Fibroblast of lung (primary cell): ENCODE results near the gene PSMC4. TPM values are rescaled to one million over a fixed set of nuclear protein-coding genes. Genes with fewer than 3 reads are reported as not detected.

Source experiments
- DNase-seq, 2 donors: peaks; one replicate each; pipeline versions ENCODE4 v3.0.0 to v3.0.0-alpha.2; 2010; ENCODE audit warnings: low read depth in 2 of 2
- H2AFZ ChIP-seq: 2 replicates; pipeline ENCODE4 v1.5.1; 2012; ENCODE audit warnings: low read length, control low read depth, inconsistent platforms
- H3K27ac ChIP-seq: 2 replicates; pipeline ENCODE4 v1.5.1; 2011; ENCODE audit warnings: low read length, control low read depth; ENCODE audit not compliant: insufficient read depth
- H3K27me3 ChIP-seq: 2 replicates; pipeline ENCODE4 v1.5.1; 2011; ENCODE audit warnings: mild to moderate bottlenecking, low read length; ENCODE audit not compliant: control insufficient read depth, insufficient read depth
- H3K36me3 ChIP-seq: 2 replicates; pipeline ENCODE4 v1.5.1; 2011; ENCODE audit warnings: low read length; ENCODE audit not compliant: control insufficient read depth, insufficient read depth
- H3K4me1 ChIP-seq: 2 replicates; pipeline ENCODE4 v1.5.1; 2011; ENCODE audit warnings: low read length; ENCODE audit not compliant: control insufficient read depth, insufficient read depth; ENCODE audit errors: extremely low read depth
- H3K4me2 ChIP-seq: 2 replicates; pipeline ENCODE4 v1.5.1; 2011; ENCODE audit warnings: low read length, control low read depth; ENCODE audit not compliant: insufficient read depth; ENCODE audit errors: extremely low read depth
- H3K4me3 ChIP-seq, 4 experiments: fragments of 200-600 bp in 1 of 4; sonication (generic) in 1 of 4; replicated peaks in 1 of 4; 2 replicates each; pipeline ENCODE4 v1.5.1; 2011 to 2016; ENCODE audit warnings: low read length in 4 of 4, low read depth in 3 of 4, mild to moderate bottlenecking in 3 of 4, control low read depth in 2 of 4, inconsistent platforms in 1 of 4, mixed read lengths in 1 of 4; ENCODE audit not compliant: insufficient read depth in 1 of 4; ENCODE audit errors: control extremely low read depth in 1 of 4
- H3K79me2 ChIP-seq: 2 replicates; pipeline ENCODE4 v1.5.1; 2012; ENCODE audit warnings: mild to moderate bottlenecking, low read length, inconsistent platforms; ENCODE audit not compliant: control insufficient read depth, insufficient read depth
- H3K9ac ChIP-seq: 2 replicates; pipeline ENCODE4 v1.5.1; 2011; ENCODE audit warnings: mild to moderate bottlenecking, low read length, control low read depth; ENCODE audit not compliant: insufficient read depth
- H3K9me3 ChIP-seq: 2 replicates; pipeline ENCODE4 v1.5.1; 2012; ENCODE audit warnings: low read depth, low read length; ENCODE audit not compliant: control insufficient read depth, insufficient read depth
- H4K20me1 ChIP-seq: 2 replicates; pipeline ENCODE4 v1.5.1; 2011; ENCODE audit warnings: low read length; ENCODE audit not compliant: control insufficient read depth, insufficient read depth; ENCODE audit errors: extremely low read depth
- CTCF ChIP-seq, 2 donors: IDR thresholded peaks in 1 of 2; conservative IDR thresholded peaks in 1 of 2; 1 replicate in 1 of 2; 2 replicates in 1 of 2; pipeline ENCODE4 v1.5.1; 2011 to 2012; ENCODE audit warnings: low read length in 2 of 2, control low read depth in 1 of 2, inconsistent platforms in 1 of 2, low read depth in 1 of 2, mild to moderate bottlenecking in 1 of 2
- EZH2 ChIP-seq: IDR thresholded peaks from 2 replicates; pipeline ENCODE4 v1.5.1; 2012; ENCODE audit warnings: low read length, control low read depth, mild to moderate bottlenecking; ENCODE audit errors: missing control alignments
- polyA minus RNA-seq: library from RNA; depleted of rRNA, polyadenylated mRNA; stranded (reverse); fragments of >200 nt; gene quantifications from 2 replicates; pipeline ENCODE4 v1.2.3, GENCODE V29; 2011; ENCODE audit warnings: low replicate concordance
- polyA plus RNA-seq, 2 donors: library from polyadenylated mRNA; depleted of rRNA in 1 of 2; stranded (reverse) in 1 of 2; unstranded in 1 of 2; fragments of >200 nt; gene quantifications; 2 replicates each; pipeline ENCODE4 v1.2.1, GENCODE V29; 2011 to 2012; ENCODE audit warnings: missing spikeins in 1 of 2
- total RNA-seq: library from RNA; depleted of rRNA; stranded (reverse); fragments of >200 nt; gene quantifications from 2 replicates; pipeline ENCODE4 v1.2.1, GENCODE V29; 2014

The PSMC4 gene
- 65.2 and 75.1 TPM in 2 replicates for total RNA-seq
- 76.0 and 113 TPM in 2 replicates for polyA plus RNA-seq
- polyA plus RNA-seq (2012), result 96.9 and 140 TPM in 2 replicates
- polyA minus RNA-seq, result 113 and 125 TPM in 2 replicates

- Histone ChIP-seq H3K36me3 (peaks cover 13% of the 10 kb centered on the region), H4K20me1 (no peaks in the 10 kb centered on the region), H3K27ac (peak within 1 kb of the TSS; percentile 95), H3K9me3 (no peaks in the 10 kb centered on the region), H3K79me2 (peaks cover 19% of the 10 kb centered on the region), H3K4me2 (peak within 1 kb of the TSS; percentile 93), H3K9ac (peak within 1 kb of the TSS; percentile 87), H3K27me3 (no peaks in the 10 kb centered on the region), H2AFZ (peak within 1 kb of the TSS; percentile 78), H3K4me1 (no peaks in the 10 kb centered on the region), H3K4me3 (peak within 1 kb of the TSS; percentile 89 to 99 (median 93))
- TF ChIP-seq CTCF (conservative IDR thresholded peaks at IDR 0.05 in 1 of 2, IDR thresholded peaks at IDR 0.05 in 1 of 2; ENCODE audit: low read depth in 1 of 2, low read length in 2 of 2) (peak; percentile 56 to 68), EZH2 (no peak)
- DNase-seq, result peak; percentile 99
Measured at GRCh38 chr19:39970675-39971379, at the start of gene PSMC4. Gene PSMC4, plus strand, starts transcription at chr19:39971165. Its CDS starts 38 bp downstream, at chr19:39971203.

- Histone ChIP-seq H3K79me2 (no peaks in the 10 kb centered on the region), H3K27ac (no peak overlapping the region), H3K27me3 (no peaks in the 10 kb centered on the region), H3K4me1 (no peaks in the 10 kb centered on the region), H2AFZ (no peak overlapping the region), H3K9me3 (no peaks in the 10 kb centered on the region), H3K4me3 (no peak overlapping the region), H3K4me2 (no peak overlapping the region), H4K20me1 (no peaks in the 10 kb centered on the region), H3K36me3 (no peaks in the 10 kb centered on the region), H3K9ac (no peak overlapping the region)
- no peak for DNase-seq
- TF ChIP-seq CTCF (conservative IDR thresholded peaks at IDR 0.05 in 1 of 2, IDR thresholded peaks at IDR 0.05 in 1 of 2; ENCODE audit: low read depth in 1 of 2, low read length in 2 of 2) (no peak), EZH2 (no peak)
Measured at GRCh38 chr19:39923862-39924261, 47.1 kb upstream of the PSMC4 start.

GRCh38 chr19:39924389-39924788 is 46.6 kb upstream of the PSMC4 start:
- H3K4me3 ChIP-seq, result no peak overlapping the region
- H3K79me2 ChIP-seq, result no peaks in the 10 kb centered on the region
- H3K9me3 ChIP-seq, result no peaks in the 10 kb centered on the region
- H3K27ac ChIP-seq, result no peak overlapping the region
- no peak overlapping the region for H2AFZ ChIP-seq
- H3K4me2 ChIP-seq, result no peak overlapping the region
- no peaks in the 10 kb centered on the region for H3K27me3 ChIP-seq
- H3K4me1 ChIP-seq, result no peaks in the 10 kb centered on the region
- no peaks in the 10 kb centered on the region for H3K36me3 ChIP-seq
- TF ChIP-seq CTCF (conservative IDR thresholded peaks at IDR 0.05 in 1 of 2, IDR thresholded peaks at IDR 0.05 in 1 of 2; ENCODE audit: low read depth in 1 of 2, low read length in 2 of 2), result no peak
- no peak for TF ChIP-seq EZH2
- H4K20me1 ChIP-seq, result no peaks in the 10 kb centered on the region
- no peak overlapping the region for H3K9ac ChIP-seq
- no peak for DNase-seq
